Measurements from ENCODE around the gene TUBB1. TPM values are rescaled to one million over a fixed set of nuclear protein-coding genes. Genes with fewer than 3 reads are reported as not detected.
A peak's percentile ranks its signal among the peaks of the same experiment; 100 is the strongest.
"Not testable (repeated sequence)": the region's sequence is repeated elsewhere in the genome, so short reads cannot be mapped to it uniquely, and the experiment has no call there.

Gene TUBB1
- total RNA-seq, 1 donor from 2014 or later, result not detected

DNA sequence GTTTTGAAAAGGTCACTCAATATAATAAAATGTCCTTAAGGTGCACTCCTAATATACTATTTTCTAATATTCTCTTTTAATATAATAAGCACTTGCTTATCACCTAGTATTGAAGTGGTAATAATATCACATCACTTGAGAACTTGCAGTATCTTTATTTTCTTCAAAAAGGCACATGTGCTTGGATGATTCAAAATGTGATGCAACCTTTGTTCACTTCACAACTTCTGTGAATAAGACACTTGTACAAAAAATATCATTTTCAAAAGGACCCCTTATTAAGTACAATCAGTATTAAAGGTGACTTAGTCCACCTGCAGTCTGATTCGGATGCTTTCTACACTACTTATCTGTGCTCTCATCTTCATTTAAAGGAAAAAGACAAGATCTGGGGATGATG is 20.0 kb downstream of the TUBB1 start:
- Histone ChIP-seq H3K9me3 (ENCODE audit: insufficient read depth, low read depth, low read length) (no peaks in the 10 kb centered on the region), H3K79me2 (ENCODE audit: insufficient read depth, low read length) (peaks cover 63% of the 10 kb centered on the region), H3K4me3 (ENCODE audit: insufficient read depth, low read depth, low read length) (no peak overlapping the region), H3K27me3 (ENCODE audit: insufficient read depth, low read length) (no peaks in the 10 kb centered on the region), H4K20me1 (ENCODE audit: insufficient read depth, low read length) (peaks cover 16% of the 10 kb centered on the region), H3K9ac (ENCODE audit: low read length) (no peak overlapping the region), H2AFZ (ENCODE audit: low read depth, low read length) (no peak overlapping the region), H3K4me1 (ENCODE audit: insufficient read depth, low read length) (no peaks in the 10 kb centered on the region), H3K36me3 (ENCODE audit: insufficient read depth, low read length) (peaks cover 29% of the 10 kb centered on the region), H3K27ac (ENCODE audit: low read depth, low read length) (no peak overlapping the region), H3K4me2 (ENCODE audit: low read length) (no peak overlapping the region)
- no peaks in the 10 kb centered on the region for H3K9me3 Mint-ChIP-seq (ENCODE audit: unreplicated experiment)
- DNase-seq (ENCODE audit: low read depth) (no peak), FAIRE-seq (no peak)
- H3K27me3 Mint-ChIP-seq (ENCODE audit: low read depth, unreplicated experiment), result no peaks in the 10 kb centered on the region
- H3K36me3 Mint-ChIP-seq (ENCODE audit: low read depth, unreplicated experiment), result peaks cover 16% of the 10 kb centered on the region
- peaks cover 22% of the 10 kb centered on the region for H3K4me1 Mint-ChIP-seq (ENCODE audit: low read depth, unreplicated experiment)
- peak overlapping the region; percentile 81 for H3K27ac Mint-ChIP-seq (ENCODE audit: unreplicated experiment)
- no peak overlapping the region for H3K4me3 Mint-ChIP-seq (ENCODE audit: unreplicated experiment)
- TF ChIP-seq EZH2 (IDR thresholded peaks at IDR 0.05; ENCODE audit: insufficient read depth, low read length), result no peak
- TF ChIP-seq, protein P1, sequence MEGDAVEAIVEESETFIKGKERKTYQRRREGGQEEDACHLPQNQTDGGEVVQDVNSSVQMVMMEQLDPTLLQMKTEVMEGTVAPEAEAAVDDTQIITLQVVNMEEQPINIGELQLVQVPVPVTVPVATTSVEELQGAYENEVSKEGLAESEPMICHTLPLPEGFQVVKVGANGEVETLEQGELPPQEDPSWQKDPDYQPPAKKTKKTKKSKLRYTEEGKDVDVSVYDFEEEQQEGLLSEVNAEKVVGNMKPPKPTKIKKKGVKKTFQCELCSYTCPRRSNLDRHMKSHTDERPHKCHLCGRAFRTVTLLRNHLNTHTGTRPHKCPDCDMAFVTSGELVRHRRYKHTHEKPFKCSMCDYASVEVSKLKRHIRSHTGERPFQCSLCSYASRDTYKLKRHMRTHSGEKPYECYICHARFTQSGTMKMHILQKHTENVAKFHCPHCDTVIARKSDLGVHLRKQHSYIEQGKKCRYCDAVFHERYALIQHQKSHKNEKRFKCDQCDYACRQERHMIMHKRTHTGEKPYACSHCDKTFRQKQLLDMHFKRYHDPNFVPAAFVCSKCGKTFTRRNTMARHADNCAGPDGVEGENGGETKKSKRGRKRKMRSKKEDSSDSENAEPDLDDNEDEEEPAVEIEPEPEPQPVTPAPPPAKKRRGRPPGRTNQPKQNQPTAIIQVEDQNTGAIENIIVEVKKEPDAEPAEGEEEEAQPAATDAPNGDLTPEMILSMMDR (IDR thresholded peaks at IDR 0.05; ENCODE audit: insufficient read depth, low read depth, low read length), result no peak

DNA sequence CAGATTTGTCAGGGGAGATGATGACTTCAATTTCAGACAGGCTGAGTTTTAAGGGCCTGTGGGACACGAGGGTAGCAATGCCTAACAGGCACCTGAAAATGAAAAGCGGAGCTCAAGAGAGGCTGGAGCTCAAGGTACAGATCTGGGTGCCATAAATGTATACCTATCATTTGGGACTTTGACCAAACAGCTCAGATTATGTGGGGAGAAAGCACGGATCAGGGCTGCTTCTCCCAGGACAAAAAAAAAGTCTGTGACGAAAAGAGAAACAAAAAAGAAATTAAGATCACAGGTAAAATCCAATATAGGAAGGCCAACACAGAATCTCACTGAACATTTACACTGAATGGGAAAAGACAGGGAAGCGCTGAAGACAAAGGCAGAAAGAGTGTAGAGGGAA is 21.4 kb downstream of the TUBB1 start:
- Mint-ChIP-seq H3K36me3 (ENCODE audit: low read depth, unreplicated experiment) (peaks cover 12% of the 10 kb centered on the region), H3K9me3 (ENCODE audit: unreplicated experiment) (no peaks in the 10 kb centered on the region), H3K27ac (ENCODE audit: unreplicated experiment) (no peak overlapping the region), H3K4me3 (ENCODE audit: unreplicated experiment) (peak overlapping the region; percentile 73), H3K4me1 (ENCODE audit: low read depth, unreplicated experiment) (peaks cover 22% of the 10 kb centered on the region), H3K27me3 (ENCODE audit: low read depth, unreplicated experiment) (no peaks in the 10 kb centered on the region)
- Histone ChIP-seq H3K4me1 (ENCODE audit: insufficient read depth, low read length) (no peaks in the 10 kb centered on the region), H2AFZ (ENCODE audit: low read depth, low read length) (no peak overlapping the region), H3K27ac (ENCODE audit: low read depth, low read length) (no peak overlapping the region), H3K9ac (ENCODE audit: low read length) (no peak overlapping the region), H3K27me3 (ENCODE audit: insufficient read depth, low read length) (no peaks in the 10 kb centered on the region), H4K20me1 (ENCODE audit: insufficient read depth, low read length) (peaks cover 16% of the 10 kb centered on the region), H3K4me3 (ENCODE audit: insufficient read depth, low read depth, low read length) (no peak overlapping the region), H3K79me2 (ENCODE audit: insufficient read depth, low read length) (peaks cover 63% of the 10 kb centered on the region), H3K4me2 (ENCODE audit: low read length) (peak overlapping the region; percentile 92), H3K9me3 (ENCODE audit: insufficient read depth, low read depth, low read length) (no peaks in the 10 kb centered on the region), H3K36me3 (ENCODE audit: insufficient read depth, low read length) (peaks cover 20% of the 10 kb centered on the region)
- FAIRE-seq (no peak), DNase-seq (ENCODE audit: low read depth) (no peak)
- TF ChIP-seq, protein P1 (IDR thresholded peaks at IDR 0.05; ENCODE audit: insufficient read depth, low read depth, low read length), result no peak
- no peak for TF ChIP-seq EZH2 (IDR thresholded peaks at IDR 0.05; ENCODE audit: insufficient read depth, low read length)

DNA sequence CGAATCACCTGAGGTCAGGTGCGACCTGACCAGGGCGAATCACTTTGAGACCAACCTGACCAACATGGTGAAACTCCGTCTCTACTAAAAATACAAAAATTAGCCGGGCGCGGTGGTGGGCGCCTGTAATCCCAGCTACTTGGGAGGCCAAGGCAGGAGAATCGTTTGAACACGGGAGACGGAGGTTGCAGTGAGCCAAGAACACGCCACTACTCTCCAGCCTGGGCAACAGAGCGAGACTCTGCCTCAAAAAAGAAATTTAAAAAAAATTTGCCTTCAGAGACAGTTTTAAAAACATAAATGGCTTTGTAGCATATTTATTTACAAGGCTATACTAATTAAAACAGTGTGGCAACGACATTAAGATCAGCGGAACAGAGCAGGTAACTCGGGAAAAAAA is 22.3 kb downstream of the TUBB1 start:
- H3K27ac Mint-ChIP-seq (ENCODE audit: unreplicated experiment); DNase-seq (ENCODE audit: low read depth); H3K9me3 ChIP-seq (ENCODE audit: insufficient read depth, low read depth, low read length); H3K27ac ChIP-seq (ENCODE audit: low read depth, low read length); H3K9ac ChIP-seq (ENCODE audit: low read length); FAIRE-seq; H3K27me3 Mint-ChIP-seq (ENCODE audit: low read depth, unreplicated experiment); H3K9me3 Mint-ChIP-seq (ENCODE audit: unreplicated experiment); H2AFZ ChIP-seq (ENCODE audit: low read depth, low read length); H3K27me3 ChIP-seq (ENCODE audit: insufficient read depth, low read length); H3K4me1 ChIP-seq (ENCODE audit: insufficient read depth, low read length): not testable (repeated sequence)
- Histone ChIP-seq H3K4me2 (ENCODE audit: low read length) (peak overlapping the region; percentile 92), H3K36me3 (ENCODE audit: insufficient read depth, low read length) (peaks cover 12% of the 10 kb centered on the region), H3K79me2 (ENCODE audit: insufficient read depth, low read length) (peaks cover 59% of the 10 kb centered on the region), H3K4me3 (ENCODE audit: insufficient read depth, low read depth, low read length) (peak overlapping the region; percentile 83), H4K20me1 (ENCODE audit: insufficient read depth, low read length) (peaks cover 16% of the 10 kb centered on the region)
- Mint-ChIP-seq H3K36me3 (ENCODE audit: low read depth, unreplicated experiment) (peaks cover 10% of the 10 kb centered on the region), H3K4me3 (ENCODE audit: unreplicated experiment) (peak overlapping the region; percentile 73), H3K4me1 (ENCODE audit: low read depth, unreplicated experiment) (peaks cover 22% of the 10 kb centered on the region)

Data from astrocyte (in vitro differentiated cells and primary cell).